ENCODE results near the gene ATP6V1E1. TPM values are rescaled to one million over a fixed set of nuclear protein-coding genes. Genes with fewer than 3 reads are reported as not detected.
"Not testable (repeated sequence)": the region's sequence is repeated elsewhere in the genome, so short reads cannot be mapped to it uniquely, and the experiment has no call there.

The ATP6V1E1 gene
- total and polyA plus RNA-seq, 10 of the 15 experiments (the other 5 are each of a cell fraction or from before 2014, with no cell fraction given), result 66.7 to 128 (median 87.9) TPM

- no peak for ATAC-seq
- intact Hi-C loops (cut with micrococcal nuclease; ENCODE audit: unreplicated experiment), result no loop called here
- no TSS peak for BruUV-seq (replicated peaks)
- 97% methylated on average over 2 of the region's 2 CpGs for WGBS (ENCODE audit: insufficient coverage, insufficient replicate concordance, low lambda C conversion rate, missing lambda C conversion rate)
- no peak for TF ChIP-seq ELK1 (IDR thresholded peaks at IDR 0.05; ENCODE audit: low read depth, low read length)
- TF ChIP-seq ZNF24 (IDR thresholded peaks at IDR 0.05), result no peak
- SMC1A ChIA-PET (ENCODE audit: uncharacterized antibody, unreplicated experiment), result interaction anchor here (1.2 kb wide), 1 partner anchor 20 kb away, joined by 3 read pairs; no protein-coding TSS in a partner anchor
- Histone ChIP-seq H4K20me1 (ENCODE audit: control insufficient read depth, insufficient read depth) (no peaks in the 10 kb centered on the region), H3K79me2 (ENCODE audit: control insufficient read depth, insufficient read depth, low read length) (no peaks in the 10 kb centered on the region), H3K4me2 (ENCODE audit: control insufficient read depth, insufficient read depth) (no peak overlapping the region), H2AFZ (ENCODE audit: control insufficient read depth, low read depth, low read length) (no peak overlapping the region), H3K9me3 (replicated peaks; ENCODE audit: control insufficient read depth, insufficient read depth, low read length) (no peaks in the 10 kb centered on the region), H3K4me1 (ENCODE audit: control insufficient read depth, insufficient read depth, low read length) (no peaks in the 10 kb centered on the region), H3K9ac (ENCODE audit: control insufficient read depth, insufficient read depth, low read length) (no peak overlapping the region), H3K36me3 (ENCODE audit: control insufficient read depth in 2 of 2, insufficient read depth in 2 of 2, low read length in 1 of 2) (no peaks in the 10 kb centered on the region; a peak in 1 of 4 replicates), H3K4me3 (no peak overlapping the region), H3K27me3 (replicated peaks in 1 of 2; ENCODE audit: control insufficient read depth in 2 of 2, insufficient read depth in 2 of 2, low read length in 1 of 2) (no peaks in the 10 kb centered on the region), H3K27ac (ENCODE audit: control insufficient read depth, insufficient read depth) (no peak overlapping the region)
- POLR2A ChIA-PET, result no interaction called here
- in situ Hi-C loops (cut with MboI), result no loop called here
- CTCF ChIA-PET, result interaction anchor here (0.9 kb wide), 1 partner anchor 13 kb away, joined by 3 read pairs; no protein-coding TSS in a partner anchor
- RAD21 ChIA-PET (ENCODE audit: unreplicated experiment), result no interaction called here
- no peak for DNase-seq (ENCODE audit: low read depth, low spot score)
- no peak for FAIRE-seq
Observed at GRCh38 chr22:17672417-17672991, 44.0 kb upstream of the ATP6V1E1 start.

- H3K79me2 ChIP-seq (ENCODE audit: control insufficient read depth, insufficient read depth, low read length); DNase-seq (ENCODE audit: low read depth, low spot score); H3K9me3 ChIP-seq (replicated peaks; ENCODE audit: control insufficient read depth, insufficient read depth, low read length); H3K27ac ChIP-seq (ENCODE audit: control insufficient read depth, insufficient read depth); H3K27me3 ChIP-seq (replicated peaks in 1 of 2; ENCODE audit: control insufficient read depth in 2 of 2, insufficient read depth in 2 of 2, low read length in 1 of 2); in situ Hi-C loops (cut with MboI); CTCF ChIA-PET; RAD21 ChIA-PET (ENCODE audit: unreplicated experiment); H3K9ac ChIP-seq (ENCODE audit: control insufficient read depth, insufficient read depth, low read length); ATAC-seq; H4K20me1 ChIP-seq (ENCODE audit: control insufficient read depth, insufficient read depth); H3K36me3 ChIP-seq (ENCODE audit: control insufficient read depth in 2 of 2, insufficient read depth in 2 of 2, low read length in 1 of 2); H3K4me2 ChIP-seq (ENCODE audit: control insufficient read depth, insufficient read depth); H3K4me3 ChIP-seq; H2AFZ ChIP-seq (ENCODE audit: control insufficient read depth, low read depth, low read length); FAIRE-seq; H3K4me1 ChIP-seq (ENCODE audit: control insufficient read depth, insufficient read depth, low read length); intact Hi-C loops (cut with micrococcal nuclease; ENCODE audit: unreplicated experiment); BruUV-seq (replicated peaks): not testable (repeated sequence)
- ChIA-PET SMC1A (ENCODE audit: uncharacterized antibody, unreplicated experiment) (interaction anchor here (1.2 kb wide), 1 partner anchor 21 kb away, joined by 3 read pairs; no protein-coding TSS in a partner anchor), POLR2A (interaction anchor here (0.7 kb wide), 1 partner anchor 869 kb away, joined by 3 read pairs; no protein-coding TSS in a partner anchor)
- whole genome bisulfite sequencing (ENCODE audit: insufficient coverage, insufficient replicate concordance, low lambda C conversion rate, missing lambda C conversion rate), result 96% methylated on average over 10 of the region's 10 CpGs
Observed at GRCh38 chr22:17671521-17672092, 43.1 kb upstream of the ATP6V1E1 start.

Measured in GM12878 (cell line).